ENCODE results near the gene ZBBX.

ZBBX gene

DNA sequence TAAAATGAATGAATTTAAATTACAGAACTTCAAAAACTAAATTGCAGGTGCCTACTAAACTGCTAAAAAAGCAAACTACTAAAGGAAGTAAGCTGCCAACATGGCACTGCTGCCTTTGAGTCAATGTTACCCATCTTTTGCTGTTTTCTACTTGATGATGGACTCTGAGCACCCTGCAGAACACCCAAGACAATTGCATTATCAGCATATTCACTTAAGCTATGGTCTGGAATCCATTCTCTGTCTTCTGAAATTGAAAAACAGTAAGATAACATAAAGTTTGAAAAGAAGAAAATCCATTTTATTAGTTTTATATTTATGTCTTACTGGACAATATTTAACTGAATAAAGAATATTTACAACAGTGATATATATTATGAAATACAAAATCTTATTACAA is 91.4 kb downstream of the ZBBX start:
- in situ Hi-C loops (cut with HindIII; ENCODE audit: low sequenced_read_pairs) = no loop called here
- H3K4me3 ChIP-seq (ENCODE audit: low read depth, low read length) = no peak overlapping the region
- TF ChIP-seq, protein P1, sequence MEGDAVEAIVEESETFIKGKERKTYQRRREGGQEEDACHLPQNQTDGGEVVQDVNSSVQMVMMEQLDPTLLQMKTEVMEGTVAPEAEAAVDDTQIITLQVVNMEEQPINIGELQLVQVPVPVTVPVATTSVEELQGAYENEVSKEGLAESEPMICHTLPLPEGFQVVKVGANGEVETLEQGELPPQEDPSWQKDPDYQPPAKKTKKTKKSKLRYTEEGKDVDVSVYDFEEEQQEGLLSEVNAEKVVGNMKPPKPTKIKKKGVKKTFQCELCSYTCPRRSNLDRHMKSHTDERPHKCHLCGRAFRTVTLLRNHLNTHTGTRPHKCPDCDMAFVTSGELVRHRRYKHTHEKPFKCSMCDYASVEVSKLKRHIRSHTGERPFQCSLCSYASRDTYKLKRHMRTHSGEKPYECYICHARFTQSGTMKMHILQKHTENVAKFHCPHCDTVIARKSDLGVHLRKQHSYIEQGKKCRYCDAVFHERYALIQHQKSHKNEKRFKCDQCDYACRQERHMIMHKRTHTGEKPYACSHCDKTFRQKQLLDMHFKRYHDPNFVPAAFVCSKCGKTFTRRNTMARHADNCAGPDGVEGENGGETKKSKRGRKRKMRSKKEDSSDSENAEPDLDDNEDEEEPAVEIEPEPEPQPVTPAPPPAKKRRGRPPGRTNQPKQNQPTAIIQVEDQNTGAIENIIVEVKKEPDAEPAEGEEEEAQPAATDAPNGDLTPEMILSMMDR (IDR thresholded peaks at IDR 0.05; ENCODE audit: low read depth, low read length) = no peak
- no peak for DNase-seq (ENCODE audit: low read depth, low spot score)

DNA sequence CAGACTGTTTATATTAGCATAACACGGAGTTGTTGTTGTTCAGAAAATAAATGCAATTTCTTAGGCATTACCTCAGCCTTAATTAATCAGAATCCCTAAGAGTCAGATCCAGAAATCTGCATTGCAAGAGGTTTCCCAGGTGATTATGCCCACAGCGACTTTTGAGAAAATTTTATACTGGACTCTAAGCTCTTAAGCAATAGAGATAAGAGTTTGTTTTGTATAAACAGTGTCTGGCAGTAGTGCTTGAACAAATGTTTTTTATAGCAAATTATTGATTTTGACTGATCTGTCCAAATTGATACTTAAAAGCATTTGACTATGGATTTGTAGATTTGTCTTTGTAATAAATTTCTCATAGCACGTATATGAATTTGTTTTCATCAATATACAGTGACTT is 92.8 kb downstream of the ZBBX start:
- in situ Hi-C loops (cut with HindIII; ENCODE audit: low sequenced_read_pairs) = no loop called here
- DNase-seq (ENCODE audit: low read depth, low spot score) = no peak
- TF ChIP-seq, protein P1 (IDR thresholded peaks at IDR 0.05; ENCODE audit: low read depth, low read length) = no peak
- no peak overlapping the region for H3K4me3 ChIP-seq (ENCODE audit: low read depth, low read length)

DNA sequence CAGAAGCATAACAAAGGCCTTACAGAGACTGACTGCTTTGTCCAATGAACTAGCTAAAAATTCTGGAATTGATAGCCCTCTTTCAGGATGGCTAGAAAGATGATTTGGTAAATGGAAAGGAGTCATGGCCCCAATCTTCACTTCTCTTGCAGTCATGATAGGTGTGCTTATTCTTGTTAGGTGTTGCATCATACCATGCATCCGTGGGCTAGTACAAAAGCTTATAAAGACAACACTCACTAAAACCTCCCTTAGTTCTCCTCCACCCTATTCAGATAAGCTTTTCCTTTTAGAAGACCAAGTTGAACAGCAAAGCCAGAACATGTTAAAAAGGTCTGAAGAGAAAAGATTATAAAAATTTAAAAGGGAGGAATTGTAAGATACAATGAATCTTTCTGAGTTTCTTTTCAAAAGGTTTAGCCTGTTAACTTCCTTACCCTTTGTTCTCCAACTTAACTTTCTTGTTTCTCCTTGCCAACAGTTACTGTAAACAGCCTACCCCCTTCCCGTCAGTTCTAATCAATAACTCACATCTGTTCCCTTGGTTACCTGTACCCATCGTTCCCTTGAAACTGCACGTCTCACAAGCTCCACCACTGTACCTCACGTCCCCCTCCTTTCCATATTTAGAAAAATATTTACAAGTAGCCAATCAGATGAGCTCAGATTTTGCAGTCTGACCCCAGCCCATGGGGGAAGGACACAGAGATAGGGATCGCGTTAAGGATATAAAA is 105.8 kb downstream of the ZBBX start:
- TF ChIP-seq, protein P1 (IDR thresholded peaks at IDR 0.05; ENCODE audit: low read depth, low read length) = no peak
- no peak overlapping the region for H3K4me3 ChIP-seq (ENCODE audit: low read depth, low read length)
- in situ Hi-C loops (cut with HindIII; ENCODE audit: low sequenced_read_pairs) = no loop called here
- DNase-seq (ENCODE audit: low read depth, low spot score) = no peak

DNA sequence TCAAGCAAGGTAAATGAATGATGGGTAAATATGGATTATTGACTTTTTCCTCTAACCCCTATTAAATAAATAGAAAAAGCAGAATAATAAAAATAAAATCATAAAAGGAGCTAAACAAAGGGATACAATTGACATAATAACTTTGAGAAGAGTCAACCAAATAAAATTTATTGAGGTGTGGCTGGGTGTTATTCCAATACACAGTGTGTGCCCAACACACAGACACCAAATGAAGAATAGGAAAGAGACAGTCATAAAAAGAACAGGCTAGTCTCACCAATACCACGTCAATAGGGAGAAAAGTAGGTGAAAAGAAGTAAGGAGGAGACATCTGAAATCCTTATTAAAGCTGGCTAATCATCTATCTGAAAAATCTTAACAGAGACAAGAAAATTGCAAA is 127.1 kb downstream of the ZBBX start:
- H3K4me3 ChIP-seq (ENCODE audit: low read depth, low read length) = no peak overlapping the region
- in situ Hi-C loops (cut with HindIII; ENCODE audit: low sequenced_read_pairs) = no loop called here
- TF ChIP-seq, protein P1 (IDR thresholded peaks at IDR 0.05; ENCODE audit: low read depth, low read length) = no peak
- DNase-seq (ENCODE audit: low read depth, low spot score) = no peak

DNA sequence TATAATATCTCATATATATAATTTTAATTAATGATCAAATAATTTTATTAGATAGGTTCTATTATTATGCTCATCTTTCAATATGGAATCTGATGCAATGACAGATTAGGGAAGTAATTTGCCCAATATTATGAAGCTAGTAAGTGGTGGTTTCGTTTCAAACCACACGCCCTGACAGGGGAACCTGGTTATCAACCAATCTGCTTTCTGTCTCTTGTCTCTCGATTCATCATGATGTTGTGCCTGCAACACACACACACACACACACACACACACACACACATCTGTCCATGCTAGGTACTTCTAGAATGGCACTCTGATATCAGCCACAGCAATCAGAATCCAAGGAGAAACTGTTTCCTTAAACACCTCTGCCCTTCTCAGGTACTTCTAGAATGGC is 128.4 kb downstream of the ZBBX start:
- no peak overlapping the region for H3K4me3 ChIP-seq (ENCODE audit: low read depth, low read length)
- TF ChIP-seq, protein P1 (IDR thresholded peaks at IDR 0.05; ENCODE audit: low read depth, low read length) = no peak
- in situ Hi-C loops (cut with HindIII; ENCODE audit: low sequenced_read_pairs) = no loop called here
- no peak for DNase-seq (ENCODE audit: low read depth, low spot score)

DNA sequence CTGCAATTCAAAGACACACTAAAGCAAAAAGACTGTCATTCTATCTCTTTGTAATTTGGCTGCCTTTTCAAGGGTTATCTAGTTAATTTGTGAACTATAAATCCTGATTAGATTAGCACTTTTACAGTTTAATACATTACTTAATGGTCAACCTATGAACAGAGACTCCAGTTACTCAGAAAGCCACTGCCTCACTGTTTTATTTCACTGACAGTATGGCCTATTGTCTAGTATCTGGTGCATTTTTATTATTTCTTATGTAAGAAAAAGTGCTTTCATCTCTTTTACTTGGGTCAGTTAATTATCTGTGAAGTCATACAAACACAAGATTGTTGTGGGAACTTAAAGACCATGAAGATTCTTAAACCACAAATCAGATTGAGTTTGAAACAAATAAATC is 133.8 kb downstream of the ZBBX start:
- no peak overlapping the region for H3K4me3 ChIP-seq (ENCODE audit: low read depth, low read length)
- no peak for DNase-seq (ENCODE audit: low read depth, low spot score)
- in situ Hi-C loops (cut with HindIII; ENCODE audit: low sequenced_read_pairs) = no loop called here
- TF ChIP-seq, protein P1 (IDR thresholded peaks at IDR 0.05; ENCODE audit: low read depth, low read length) = no peak
